ENCODE results near the gene TLX1.

The TLX1 gene

GRCh38 chr10:101123815-101124617 is 7.1 kb upstream of the TLX1 start:
- Histone ChIP-seq H3K4me3 (ENCODE audit: low read length) (no peak overlapping the region), H3K36me3 (replicated peaks; ENCODE audit: insufficient read depth, low read length) (no peaks in the 10 kb centered on the region), H3K4me2 (ENCODE audit: low read depth, low read length) (no peak overlapping the region), H3K9me3 (replicated peaks; ENCODE audit: insufficient read depth, low read length) (no peaks in the 10 kb centered on the region), H3K79me2 (ENCODE audit: low read length) (no peaks in the 10 kb centered on the region), H3K27ac (ENCODE audit: low read length) (no peak overlapping the region), H3K9ac (ENCODE audit: low read length) (no peak overlapping the region), H3F3A (ENCODE audit: insufficient read depth, low read length) (no peaks in the 10 kb centered on the region), H3K4me1 (ENCODE audit: low read length) (peaks cover 7% of the 10 kb centered on the region; the same call in 1 of the 2 replicates), H2AFZ (ENCODE audit: low read length) (no peak overlapping the region), H3K27me3 (replicated peaks; ENCODE audit: insufficient read depth, low read length) (peaks cover 75% of the 10 kb centered on the region), H3K9me2 (replicated peaks; ENCODE audit: insufficient read depth, low read length) (no peaks in the 10 kb centered on the region), H4K20me1 (ENCODE audit: insufficient read depth, low read length) (no peaks in the 10 kb centered on the region)
- TF ChIP-seq EZH2 (optimal IDR thresholded peaks at IDR 0.05; ENCODE audit: low read depth, low read length) (no peak), EZH2phosphoT487 (IDR thresholded peaks at IDR 0.05; ENCODE audit: low read length) (no peak), CTCF (IDR thresholded peaks at IDR 0.05; ENCODE audit: low read length) (no peak)
- no peak for DNase-seq

GRCh38 chr10:101124933-101125332 is 6.2 kb upstream of the TLX1 start:
- Histone ChIP-seq H3K9me2 (replicated peaks; ENCODE audit: insufficient read depth, low read length) (no peaks in the 10 kb centered on the region), H3K27ac (ENCODE audit: low read length) (no peak overlapping the region), H3K36me3 (replicated peaks; ENCODE audit: insufficient read depth, low read length) (no peaks in the 10 kb centered on the region), H3K4me3 (ENCODE audit: low read length) (no peak overlapping the region), H3K27me3 (replicated peaks; ENCODE audit: insufficient read depth, low read length) (peaks cover 82% of the 10 kb centered on the region), H3K4me1 (ENCODE audit: low read length) (peaks cover 7% of the 10 kb centered on the region; the same call in 1 of the 2 replicates), H3K9ac (ENCODE audit: low read length) (no peak overlapping the region), H3K4me2 (ENCODE audit: low read depth, low read length) (no peak overlapping the region), H4K20me1 (ENCODE audit: insufficient read depth, low read length) (no peaks in the 10 kb centered on the region), H3K79me2 (ENCODE audit: low read length) (no peaks in the 10 kb centered on the region), H3K9me3 (replicated peaks; ENCODE audit: insufficient read depth, low read length) (no peaks in the 10 kb centered on the region), H2AFZ (ENCODE audit: low read length) (no peak overlapping the region), H3F3A (ENCODE audit: insufficient read depth, low read length) (no peaks in the 10 kb centered on the region)
- DNase-seq = no peak
- TF ChIP-seq CTCF (IDR thresholded peaks at IDR 0.05; ENCODE audit: low read length) (no peak), EZH2 (optimal IDR thresholded peaks at IDR 0.05; ENCODE audit: low read depth, low read length) (no peak), EZH2phosphoT487 (IDR thresholded peaks at IDR 0.05; ENCODE audit: low read length) (no peak)

- Histone ChIP-seq H2AFZ (ENCODE audit: low read length) (no peak overlapping the region), H4K20me1 (ENCODE audit: insufficient read depth, low read length) (no peaks in the 10 kb centered on the region), H3K79me2 (ENCODE audit: low read length) (no peaks in the 10 kb centered on the region), H3K9me2 (replicated peaks; ENCODE audit: insufficient read depth, low read length) (no peaks in the 10 kb centered on the region), H3K9ac (ENCODE audit: low read length) (no peak overlapping the region), H3F3A (ENCODE audit: insufficient read depth, low read length) (no peaks in the 10 kb centered on the region), H3K4me2 (ENCODE audit: low read depth, low read length) (no peak overlapping the region), H3K4me1 (ENCODE audit: low read length) (0 out of 2 replicates have a peak, but pooled peaks cover under 1% of the 10 kb centered on the region), H3K9me3 (replicated peaks; ENCODE audit: insufficient read depth, low read length) (no peaks in the 10 kb centered on the region), H3K27ac (ENCODE audit: low read length) (no peak overlapping the region), H3K36me3 (replicated peaks; ENCODE audit: insufficient read depth, low read length) (no peaks in the 10 kb centered on the region), H3K4me3 (ENCODE audit: low read length) (no peak overlapping the region), H3K27me3 (replicated peaks; ENCODE audit: insufficient read depth, low read length) (peaks cover 96% of the 10 kb centered on the region)
- TF ChIP-seq EZH2 (optimal IDR thresholded peaks at IDR 0.05; ENCODE audit: low read depth, low read length) = no peak
- no peak for TF ChIP-seq CTCF (IDR thresholded peaks at IDR 0.05; ENCODE audit: low read length)
- TF ChIP-seq EZH2phosphoT487 (IDR thresholded peaks at IDR 0.05; ENCODE audit: low read length) = no peak
- no peak for DNase-seq
Measured at GRCh38 chr10:101126684-101127628, 4.1 kb upstream of the TLX1 start.
